ENCODE results near the gene IL10RA.

DNA sequence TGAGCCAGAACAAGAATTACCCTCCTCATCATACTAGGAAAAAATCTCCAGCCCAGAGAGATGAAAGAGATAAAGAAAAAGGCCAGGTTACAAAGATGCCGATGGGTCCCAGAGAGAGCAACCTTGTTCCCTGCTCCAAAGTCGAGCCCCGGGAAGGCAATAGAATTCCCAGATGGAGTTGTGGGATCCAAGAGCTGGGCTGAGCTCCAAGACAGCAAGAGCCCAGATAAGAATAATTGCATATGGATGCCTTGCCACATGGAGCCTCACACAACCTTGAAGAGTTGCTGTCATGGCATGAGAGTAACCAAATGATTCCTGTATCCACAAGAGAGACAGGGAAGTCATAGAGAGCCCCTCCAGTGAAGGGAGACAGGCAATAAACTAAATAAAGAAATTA, 30.9 kb downstream of the IL10RA start:
- TF ChIP-seq CTCF (IDR thresholded peaks at IDR 0.05 in 4 of 5, conservative IDR thresholded peaks at IDR 0.05 in 1 of 5) (no peak), POLR2A (IDR thresholded peaks at IDR 0.05) (no peak)

All from gastrocnemius medialis (tissue), 4 donors.